CD14-positive monocyte (primary cell): Measurements from ENCODE around the gene PANK4. TPM values are rescaled to one million over a fixed set of nuclear protein-coding genes. Genes with fewer than 3 reads are reported as not detected.

Source experiments
- DNase-seq, 3 donors: peaks; one replicate each; pipeline ENCODE4 v3.0.0-alpha.2; 2011 to 2022
- H2AFZ ChIP-seq: 2 replicates; pipeline ENCODE4 v1.6.0; 2012; ENCODE audit warnings: mild to moderate bottlenecking, low read depth, low read length, inconsistent platforms; ENCODE audit not compliant: insufficient read depth, poor library complexity, severe bottlenecking
- H3K27ac ChIP-seq, 2 donors: 1 replicate in 1 of 2; 2 replicates in 1 of 2; pipeline ENCODE4 v1.5.1; 2012 to 2013; ENCODE audit warnings: low read length in 2 of 2, control low read depth in 1 of 2, inconsistent platforms in 1 of 2, low read depth in 1 of 2, mild to moderate bottlenecking in 1 of 2
- H3K27me3 ChIP-seq, 2 donors: one replicate each; pipeline versions ENCODE4 v1.6.0 to v1.6.1; 2011 to 2013; ENCODE audit warnings: low read length in 2 of 2; ENCODE audit not compliant: control insufficient read depth in 2 of 2, insufficient read depth in 2 of 2
- H3K36me3 ChIP-seq, 2 donors: replicated peaks in 1 of 2; 1 replicate in 1 of 2; 2 replicates in 1 of 2; pipeline versions ENCODE4 v1.5.1 to v1.6.1; 2012 to 2013; ENCODE audit warnings: low read length in 2 of 2, control low read depth in 1 of 2, inconsistent platforms in 1 of 2, mild to moderate bottlenecking in 1 of 2; ENCODE audit not compliant: insufficient read depth in 2 of 2, control insufficient read depth in 1 of 2
- H3K4me1 ChIP-seq, 2 donors: 1 replicate in 1 of 2; 2 replicates in 1 of 2; pipeline versions ENCODE4 v1.5.1 to v1.6.1; 2012 to 2013; ENCODE audit warnings: low read length in 2 of 2, control low read depth in 1 of 2, inconsistent platforms in 1 of 2, mild to moderate bottlenecking in 1 of 2, moderate library complexity in 1 of 2; ENCODE audit not compliant: insufficient read depth in 2 of 2, control insufficient read depth in 1 of 2
- H3K4me2 ChIP-seq: replicated peaks from 2 replicates; pipeline ENCODE3; 2012; ENCODE audit warnings: low read length, moderate library complexity, mild to moderate bottlenecking; ENCODE audit not compliant: poor library complexity, severe bottlenecking; ENCODE audit errors: extremely low read depth
- H3K4me3 ChIP-seq, 3 experiments: fragments of 200-600 bp in 1 of 3; sonication (generic) in 1 of 3; replicated peaks in 1 of 3; 1 replicate in 2 of 3; 2 replicates in 1 of 3; pipeline ENCODE4 v1.5.1; 2011 to 2013; ENCODE audit warnings: low read length in 3 of 3, mild to moderate bottlenecking in 3 of 3, control low read depth in 2 of 3, low read depth in 2 of 3, inconsistent platforms in 1 of 3, moderate library complexity in 1 of 3
- H3K79me2 ChIP-seq: 2 replicates; pipeline ENCODE4 v1.6.0; 2012; ENCODE audit warnings: mild to moderate bottlenecking, control low read depth, inconsistent platforms, low read length, moderate library complexity; ENCODE audit not compliant: insufficient read depth
- H3K9ac ChIP-seq: 2 replicates; pipeline ENCODE4 v1.6.0; 2017; ENCODE audit warnings: low read length, mild to moderate bottlenecking; ENCODE audit not compliant: insufficient read depth, poor library complexity, severe bottlenecking
- H3K9me3 ChIP-seq, 2 donors: replicated peaks in 1 of 2; 1 replicate in 1 of 2; 2 replicates in 1 of 2; pipeline versions ENCODE4 v1.5.1 to v1.6.1; 2012 to 2013; ENCODE audit warnings: low read length in 2 of 2, control low read depth in 1 of 2; ENCODE audit not compliant: control insufficient read depth in 1 of 2, insufficient read depth in 1 of 2
- H4K20me1 ChIP-seq: 2 replicates; pipeline ENCODE4 v1.6.0; 2012; ENCODE audit warnings: mild to moderate bottlenecking, low read length, control low read depth, moderate library complexity; ENCODE audit not compliant: insufficient read depth
- H3K27ac Mint-ChIP-seq, 7 donors: one replicate each; pipeline ENCODE4 v1.8.0; 2020; ENCODE audit warnings: mild to moderate bottlenecking in 7 of 7, mixed read lengths in 7 of 7, moderate library complexity in 6 of 7, inconsistent platforms in 2 of 7
- H3K27me3 Mint-ChIP-seq, 3 donors: one replicate each; pipeline ENCODE4 v1.8.0; 2021 to 2022; ENCODE audit warnings: low read depth in 3 of 3, mild to moderate bottlenecking in 3 of 3, mixed read lengths in 3 of 3, moderate library complexity in 3 of 3, inconsistent platforms in 1 of 3
- H3K36me3 Mint-ChIP-seq, 2 donors: one replicate each; pipeline ENCODE4 v1.8.0; 2020; ENCODE audit warnings: mixed read lengths in 2 of 2, inconsistent platforms in 1 of 2, mild to moderate bottlenecking in 1 of 2
- H3K4me1 Mint-ChIP-seq: one replicate; pipeline ENCODE4 v1.8.0; 2020; ENCODE audit warnings: mild to moderate bottlenecking, mixed read lengths
- H3K4me3 Mint-ChIP-seq, 2 donors: one replicate each; pipeline ENCODE4 v1.8.0; 2020; ENCODE audit warnings: mild to moderate bottlenecking in 2 of 2, mixed read lengths in 2 of 2, moderate library complexity in 1 of 2
- H3K9me3 Mint-ChIP-seq, 7 donors: one replicate each; pipeline ENCODE4 v1.8.0; 2020 to 2022; ENCODE audit warnings: mixed read lengths in 7 of 7, mild to moderate bottlenecking in 6 of 7, moderate library complexity in 6 of 7, inconsistent platforms in 2 of 7
- CTCF ChIP-seq: fragments of 200-600 bp; IDR thresholded peaks from one replicate; pipeline ENCODE4 v1.8.0; 2022; ENCODE audit warnings: antibody characterized with exemption, mild to moderate bottlenecking
- WGBS: methylation state at CpG from one replicate; pipeline ENCODE4 v1.1.5; 2013; ENCODE audit warnings: missing lambda C conversion rate; ENCODE audit not compliant: insufficient coverage; 5-methylcytosine and 5-hydroxymethylcytosine counted together
- intact Hi-C, 2 donors: fragments of 100-400 bp; cut with micrococcal nuclease; formaldehyde crosslinking; loops; one replicate each; pipeline versions ENCODE4 v1.15.0 to v1.15.1; 2023
- polyA plus RNA-seq, 3 donors: library from polyadenylated mRNA; depleted of rRNA in 1 of 3; unstranded in 2 of 3; stranded (reverse) in 1 of 3; fragments of 300-500 nt in 2 of 3; fragments of >200 nt in 1 of 3; fragmentation: Illumina TruSeq in 2 of 3; gene quantifications; 1 replicate in 2 of 3; 2 replicates in 1 of 3; pipeline ENCODE4 v1.2.3, GENCODE V29; 2012 to 2021

Gene PANK4
- polyA plus RNA-seq, 3 donors, result 11.9 to 30.2 (median 13.7) TPM

GRCh38 chr1:2567083-2567679 lies 40.8 kb upstream of the PANK4 start:
- Mint-ChIP-seq H3K27ac (peak overlapping the region in 1 of 7 donors; percentile 50), H3K4me3 (no peak overlapping the region), H3K27me3 (peaks cover 4 to 24% (median 10%) of the 10 kb centered on the region in 3 donors), H3K9me3 (no peaks in the 10 kb centered on the region), H3K36me3 (peaks cover 14 to 16% of the 10 kb centered on the region in 2 donors), H3K4me1 (peaks cover 6% of the 10 kb centered on the region)
- intact Hi-C loops, result no loop called here
- Histone ChIP-seq H3K9me3 (no peaks in the 10 kb centered on the region), H3K4me3 (no peak overlapping the region), H3K27me3 (no peaks in the 10 kb centered on the region), H3K36me3 (peaks cover 16 to 19% of the 10 kb centered on the region in 2 donors), H4K20me1 (peaks cover 18% of the 10 kb centered on the region), H3K4me1 (peaks cover 0 to 4% of the 10 kb centered on the region in 2 donors), H3K4me2 (no peak overlapping the region), H3K79me2 (no peaks in the 10 kb centered on the region), H3K9ac (no peak overlapping the region), H3K27ac (no peak overlapping the region), H2AFZ (no peak overlapping the region)
- no peak for DNase-seq
- 93% methylated on average over 13 of the region's 16 CpGs for WGBS
- TF ChIP-seq CTCF, result no peak

- H3K4me1 Mint-ChIP-seq, result peaks cover 7% of the 10 kb centered on the region
- Histone ChIP-seq H3K9ac (no peak overlapping the region), H3K36me3 (peaks cover 24 to 27% of the 10 kb centered on the region in 2 donors), H3K27me3 (no peaks in the 10 kb centered on the region), H3K79me2 (no peaks in the 10 kb centered on the region), H3K4me3 (no peak overlapping the region), H3K4me2 (no peak overlapping the region), H3K4me1 (peaks cover 0 to 4% of the 10 kb centered on the region in 2 donors), H3K9me3 (no peaks in the 10 kb centered on the region), H3K27ac (no peak overlapping the region), H2AFZ (no peak overlapping the region), H4K20me1 (peaks cover 26% of the 10 kb centered on the region)
- no peak overlapping the region for H3K27ac Mint-ChIP-seq
- no peaks in the 10 kb centered on the region for H3K9me3 Mint-ChIP-seq
- peaks cover 4 to 24% (median 10%) of the 10 kb centered on the region in 3 donors for H3K27me3 Mint-ChIP-seq
- no peak overlapping the region for H3K4me3 Mint-ChIP-seq
- intact Hi-C loops, result no loop called here
- TF ChIP-seq CTCF, result no peak
- peaks cover 17 to 20% of the 10 kb centered on the region in 2 donors for H3K36me3 Mint-ChIP-seq
- 78% methylated on average over 18 of the region's 34 CpGs for WGBS
- no peak for DNase-seq
Observed at GRCh38 chr1:2566101-2567045, 40.0 kb upstream of the PANK4 start.
